ENCODE data around the gene UCP3. TPM values are rescaled to one million over a fixed set of nuclear protein-coding genes. Genes with fewer than 3 reads are reported as not detected.

Gene UCP3
- total RNA-seq, 5 donors from 2014 or later (not counting 1 experiment from before 2014, with no cell fraction given): 5.7 to 6.8 (median 6.5) TPM

DNA sequence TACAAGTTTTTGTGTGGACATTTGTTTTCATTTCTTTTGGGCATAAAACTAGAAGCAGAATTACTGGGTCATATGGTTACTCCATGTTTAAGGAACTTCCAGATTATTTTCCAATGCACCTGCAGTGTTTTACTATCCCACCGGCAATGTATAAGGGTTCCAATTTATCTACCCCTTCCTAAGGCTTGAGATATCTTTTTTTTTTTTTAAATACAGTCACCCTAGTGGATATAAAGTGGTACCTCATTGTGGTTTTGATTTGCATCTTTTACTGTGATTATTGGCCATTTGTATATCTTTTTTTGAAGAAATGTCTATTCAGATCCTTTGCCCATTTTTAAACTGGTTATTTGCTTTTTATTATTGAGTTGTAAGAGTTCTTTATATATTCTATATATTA lies 34.6 kb upstream of the UCP3 start:
- no peak overlapping the region for H3K4me3 Mint-ChIP-seq
- H3K27ac ChIP-seq (ENCODE audit: low read length): no peak overlapping the region
- H3K4me1 Mint-ChIP-seq: peaks cover 0 to 5% (median 1%) of the 10 kb centered on the region in 3 donors
- H3K9me3 Mint-ChIP-seq: no peaks in the 10 kb centered on the region
- no CpG with 5 or more reads among the region's 1 CpG for WGBS (ENCODE audit: insufficient coverage)
- ChIA-PET CTCF (no interaction called here), POLR2A (interaction anchor here in 1 of 2 donors (0.6 kb wide), 1 partner anchor 66 kb away, joined by 3 read pairs; no protein-coding TSS in a partner anchor)
- H3K27ac Mint-ChIP-seq: no peak overlapping the region
- H3K27me3 ChIP-seq (replicated peaks in 1 of 2; ENCODE audit: control insufficient read depth in 2 of 2, extremely low read depth in 1 of 2, insufficient read depth in 2 of 2, low read length in 1 of 2): no peaks in the 10 kb centered on the region
- ATAC-seq (replicated peaks in 1 of 4) (no peak), DNase-seq (no peak)
- H3K4me1 ChIP-seq (ENCODE audit: control insufficient read depth in 1 of 2, extremely low read depth in 1 of 2, insufficient read depth in 2 of 2, low read length in 2 of 2): no peaks in the 10 kb centered on the region
- H3K9me3 ChIP-seq: no peaks in the 10 kb centered on the region
- peaks cover 3 to 36% of the 10 kb centered on the region in 2 donors for H3K36me3 ChIP-seq (ENCODE audit: control insufficient read depth in 2 of 2, extremely low read depth in 1 of 2, insufficient read depth in 1 of 2, low read length in 1 of 2)
- peaks cover 63% of the 10 kb centered on the region for H3K36me3 Mint-ChIP-seq
- no peak overlapping the region for H3K4me3 ChIP-seq (ENCODE audit: control insufficient read depth in 1 of 2, extremely low read depth in 1 of 2, low read length in 1 of 2)
- no peaks in the 10 kb centered on the region for H3K27me3 Mint-ChIP-seq

- POLR2A ChIA-PET: no interaction called here
- CTCF ChIA-PET: interaction anchor here in 1 of 2 donors (0.7 kb wide), 1 partner anchor 40 kb away, joined by 3 read pairs; no protein-coding TSS in a partner anchor
- no peak for ATAC-seq (replicated peaks in 1 of 4)
- Histone ChIP-seq H3K9me3 (no peaks in the 10 kb centered on the region), H3K36me3 (ENCODE audit: control insufficient read depth in 2 of 2, extremely low read depth in 1 of 2, insufficient read depth in 1 of 2, low read length in 1 of 2) (peaks cover 10 to 62% of the 10 kb centered on the region in 2 donors), H3K4me3 (ENCODE audit: control insufficient read depth in 1 of 2, extremely low read depth in 1 of 2, low read length in 1 of 2) (no peak overlapping the region), H3K27me3 (replicated peaks in 1 of 2; ENCODE audit: control insufficient read depth in 2 of 2, extremely low read depth in 1 of 2, insufficient read depth in 2 of 2, low read length in 1 of 2) (no peaks in the 10 kb centered on the region), H3K27ac (ENCODE audit: low read length) (no peak overlapping the region), H3K4me1 (ENCODE audit: control insufficient read depth in 1 of 2, extremely low read depth in 1 of 2, insufficient read depth in 2 of 2, low read length in 2 of 2) (peaks cover 0 to 3% of the 10 kb centered on the region in 2 experiments)
- peaks cover 57% of the 10 kb centered on the region for H3K36me3 Mint-ChIP-seq
- DNase-seq: no peak
- no peaks in the 10 kb centered on the region for H3K27me3 Mint-ChIP-seq
- no peak overlapping the region for H3K4me3 Mint-ChIP-seq
- peaks cover 0 to 5% (median 4%) of the 10 kb centered on the region in 3 donors for H3K4me1 Mint-ChIP-seq
- peak overlapping the region in 1 of 2 donors; percentile 16 for H3K27ac Mint-ChIP-seq
- no CpG with 5 or more reads among the region's 4 CpGs for WGBS (ENCODE audit: insufficient coverage)
- H3K9me3 Mint-ChIP-seq: no peaks in the 10 kb centered on the region
Observed at GRCh38 chr11:74037309-74037708, 28.4 kb upstream of the UCP3 start.

GRCh38 chr11:74035264-74035663 lies 26.4 kb upstream of the UCP3 start:
- no peak overlapping the region for H3K27ac ChIP-seq (ENCODE audit: low read length)
- Mint-ChIP-seq H3K27me3 (no peaks in the 10 kb centered on the region), H3K4me3 (no peak overlapping the region), H3K36me3 (peaks cover 42% of the 10 kb centered on the region), H3K9me3 (no peaks in the 10 kb centered on the region), H3K27ac (peak overlapping the region in 1 of 2 donors; percentile 42), H3K4me1 (peaks cover 17 to 21% (median 19%) of the 10 kb centered on the region in 3 donors)
- H3K4me1 ChIP-seq (ENCODE audit: control insufficient read depth in 1 of 2, extremely low read depth in 1 of 2, insufficient read depth in 2 of 2, low read length in 2 of 2): peaks cover 0 to 11% of the 10 kb centered on the region in 2 experiments
- no peaks in the 10 kb centered on the region for H3K27me3 ChIP-seq (replicated peaks in 1 of 2; ENCODE audit: control insufficient read depth in 2 of 2, extremely low read depth in 1 of 2, insufficient read depth in 2 of 2, low read length in 1 of 2)
- no peak for ATAC-seq (replicated peaks in 1 of 4)
- H3K4me3 ChIP-seq (ENCODE audit: control insufficient read depth in 1 of 2, extremely low read depth in 1 of 2, low read length in 1 of 2): no peak overlapping the region
- peaks cover 7 to 51% of the 10 kb centered on the region in 2 donors for H3K36me3 ChIP-seq (ENCODE audit: control insufficient read depth in 2 of 2, extremely low read depth in 1 of 2, insufficient read depth in 1 of 2, low read length in 1 of 2)
- H3K9me3 ChIP-seq: no peaks in the 10 kb centered on the region
- ChIA-PET POLR2A (no interaction called here), CTCF (interaction anchor here in 1 of 2 donors (0.7 kb wide), 1 partner anchor 13 kb away, joined by 3 read pairs; no protein-coding TSS in a partner anchor)
- no peak for DNase-seq
- no CpG with 5 or more reads among the region's 1 CpG for WGBS (ENCODE audit: insufficient coverage)

DNA sequence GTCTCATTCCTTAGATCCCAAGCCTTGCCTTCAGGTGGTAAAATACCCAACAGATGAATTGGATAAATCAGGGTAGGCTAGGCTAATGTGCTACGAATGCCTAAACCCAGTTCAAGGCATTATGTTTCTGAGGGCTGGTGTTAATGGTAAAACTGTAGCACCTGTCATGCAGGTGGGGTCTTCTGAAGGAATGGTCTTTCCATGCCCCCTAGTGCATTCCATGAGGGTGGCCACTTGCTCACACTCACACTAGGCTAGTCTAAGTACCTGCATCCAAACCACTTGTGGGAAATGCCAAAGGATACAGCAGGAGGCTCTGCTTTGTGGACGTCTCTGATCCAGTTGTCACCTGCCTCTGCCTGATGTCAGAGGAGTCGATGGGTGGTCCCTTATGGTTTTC lies 24.2 kb upstream of the UCP3 start:
- WGBS (ENCODE audit: insufficient coverage): 85% methylated on average over 2 of the region's 3 CpGs
- H3K4me1 Mint-ChIP-seq: peaks cover 25 to 29% (median 26%) of the 10 kb centered on the region in 3 donors
- ChIA-PET CTCF (interaction anchor here in 1 of 2 donors (0.9 kb wide), 1 partner anchor 69 kb away, joined by 6 read pairs; no protein-coding TSS in a partner anchor), POLR2A (no interaction called here)
- H3K4me3 ChIP-seq (ENCODE audit: control insufficient read depth in 1 of 2, extremely low read depth in 1 of 2, low read length in 1 of 2): no peak overlapping the region
- no peaks in the 10 kb centered on the region for H3K27me3 Mint-ChIP-seq
- H3K9me3 ChIP-seq: no peaks in the 10 kb centered on the region
- no peaks in the 10 kb centered on the region for H3K27me3 ChIP-seq (replicated peaks in 1 of 2; ENCODE audit: control insufficient read depth in 2 of 2, extremely low read depth in 1 of 2, insufficient read depth in 2 of 2, low read length in 1 of 2)
- H3K36me3 ChIP-seq (ENCODE audit: control insufficient read depth in 2 of 2, extremely low read depth in 1 of 2, insufficient read depth in 1 of 2, low read length in 1 of 2): peaks cover 4 to 44% of the 10 kb centered on the region in 2 donors
- H3K9me3 Mint-ChIP-seq: no peaks in the 10 kb centered on the region
- peaks cover 40% of the 10 kb centered on the region for H3K36me3 Mint-ChIP-seq
- H3K4me1 ChIP-seq (ENCODE audit: control insufficient read depth in 1 of 2, extremely low read depth in 1 of 2, insufficient read depth in 2 of 2, low read length in 2 of 2): peaks cover 0 to 18% of the 10 kb centered on the region in 2 experiments
- H3K4me3 Mint-ChIP-seq: no peak overlapping the region
- H3K27ac Mint-ChIP-seq: peak overlapping the region; percentile 65 to 74
- ATAC-seq (replicated peaks in 1 of 4) (peak; percentile 71 to 93 (median 84)), DNase-seq (peak in 15 of 35 experiments; percentile 18 to 64 (median 31))
- no peak overlapping the region for H3K27ac ChIP-seq (ENCODE audit: low read length)

- H3K4me1 Mint-ChIP-seq: peaks cover 30 to 38% (median 32%) of the 10 kb centered on the region in 3 donors
- Histone ChIP-seq H3K4me3 (ENCODE audit: control insufficient read depth in 1 of 2, extremely low read depth in 1 of 2, low read length in 1 of 2) (no peak overlapping the region), H3K36me3 (ENCODE audit: control insufficient read depth in 2 of 2, extremely low read depth in 1 of 2, insufficient read depth in 1 of 2, low read length in 1 of 2) (peaks cover 4 to 35% of the 10 kb centered on the region in 2 donors), H3K9me3 (no peaks in the 10 kb centered on the region), H3K27me3 (replicated peaks in 1 of 2; ENCODE audit: control insufficient read depth in 2 of 2, extremely low read depth in 1 of 2, insufficient read depth in 2 of 2, low read length in 1 of 2) (no peaks in the 10 kb centered on the region), H3K27ac (ENCODE audit: low read length) (peak overlapping the region; percentile 37), H3K4me1 (ENCODE audit: control insufficient read depth in 1 of 2, extremely low read depth in 1 of 2, insufficient read depth in 2 of 2, low read length in 2 of 2) (peaks cover 0 to 18% of the 10 kb centered on the region in 2 experiments)
- ATAC-seq (replicated peaks in 1 of 4) (peak in 2 of 4 experiments; percentile 51 to 56), DNase-seq (no peak)
- peak overlapping the region; percentile 49 to 62 (median 53) for H3K4me3 Mint-ChIP-seq
- ChIA-PET POLR2A (no interaction called here), CTCF (interaction anchor here in 1 of 2 donors (0.6 kb wide), 1 partner anchor 724 kb away, joined by 3 read pairs; no protein-coding TSS in a partner anchor)
- peak overlapping the region; percentile 78 to 85 for H3K27ac Mint-ChIP-seq
- H3K27me3 Mint-ChIP-seq: no peaks in the 10 kb centered on the region
- 55% methylated on average over 9 of the region's 9 CpGs for WGBS (ENCODE audit: insufficient coverage)
- H3K36me3 Mint-ChIP-seq: peaks cover 34% of the 10 kb centered on the region
- H3K9me3 Mint-ChIP-seq: no peaks in the 10 kb centered on the region
Observed at GRCh38 chr11:74030723-74031676, 22.1 kb upstream of the UCP3 start.

GRCh38 chr11:74025467-74026166 lies 16.7 kb upstream of the UCP3 start:
- H3K27ac ChIP-seq (ENCODE audit: low read length): no peak overlapping the region
- H3K27me3 ChIP-seq (replicated peaks in 1 of 2; ENCODE audit: control insufficient read depth in 2 of 2, extremely low read depth in 1 of 2, insufficient read depth in 2 of 2, low read length in 1 of 2): no peaks in the 10 kb centered on the region
- Mint-ChIP-seq H3K36me3 (peaks cover 38% of the 10 kb centered on the region), H3K27ac (peak overlapping the region in 1 of 2 donors; percentile 53), H3K27me3 (no peaks in the 10 kb centered on the region), H3K9me3 (no peaks in the 10 kb centered on the region), H3K4me1 (peaks cover 22 to 46% (median 33%) of the 10 kb centered on the region in 3 donors), H3K4me3 (no peak overlapping the region)
- H3K4me1 ChIP-seq (ENCODE audit: control insufficient read depth in 1 of 2, extremely low read depth in 1 of 2, insufficient read depth in 2 of 2, low read length in 2 of 2): peaks cover 0 to 16% of the 10 kb centered on the region in 2 experiments
- DNase-seq: no peak
- H3K9me3 ChIP-seq: no peaks in the 10 kb centered on the region
- no peak overlapping the region for H3K4me3 ChIP-seq (ENCODE audit: control insufficient read depth in 1 of 2, extremely low read depth in 1 of 2, low read length in 1 of 2)
- POLR2A ChIA-PET: no interaction called here
- WGBS (ENCODE audit: insufficient coverage): 81% methylated on average over 2 of the region's 7 CpGs
- CTCF ChIA-PET: no interaction called here
- peaks cover 7 to 14% of the 10 kb centered on the region in 2 donors for H3K36me3 ChIP-seq (ENCODE audit: control insufficient read depth in 2 of 2, extremely low read depth in 1 of 2, insufficient read depth in 1 of 2, low read length in 1 of 2)
- ATAC-seq (replicated peaks in 1 of 4): no peak
